Right atrium auricular region (tissue), 2 donors: ENCODE data around the gene SPACA1. TPM values are rescaled to one million over a fixed set of nuclear protein-coding genes. Genes with fewer than 3 reads are reported as not detected.

Source experiments
- DNase-seq: peaks from one replicate; pipeline ENCODE4 v3.0.0-alpha.2; 2019; ENCODE audit warnings: low spot score
- H3K27ac ChIP-seq, 2 donors: fragments of 200-600 bp; sonication (generic); 1 replicate in 1 of 2; 2 replicates in 1 of 2; pipeline ENCODE4 v1.5.1; 2016 to 2019
- H3K27me3 ChIP-seq, 2 donors: fragments of 200-600 bp; sonication (generic); one replicate each; pipeline versions ENCODE4 v1.5.1 to v1.6.0; 2017 to 2019
- H3K36me3 ChIP-seq: fragments of 200-600 bp; sonication (generic); one replicate; pipeline ENCODE4 v1.5.1; 2016
- H3K4me1 ChIP-seq, 2 donors: fragments of 200-600 bp; sonication (generic); one replicate each; pipeline versions ENCODE4 v1.5.1 to v1.6.0; 2017 to 2019
- H3K4me3 ChIP-seq, 2 donors: fragments of 200-600 bp; sonication (generic); 1 replicate in 1 of 2; 2 replicates in 1 of 2; pipeline ENCODE4 v1.5.1; 2017 to 2019; ENCODE audit warnings: mild to moderate bottlenecking in 1 of 2, moderate library complexity in 1 of 2
- H3K9me3 ChIP-seq, 2 donors: fragments of 200-600 bp; sonication (generic); one replicate each; pipeline ENCODE4 v1.5.1; 2019
- total RNA-seq, 2 donors: library from RNA; depleted of rRNA; stranded (reverse); fragments of >200 nt; gene quantifications; one replicate each; pipeline ENCODE4 v1.1.0, GENCODE V29; 2016
- TF ChIP-seq, protein P1 (sequence below), 2 donors: fragments of 200-600 bp; sonication (generic); IDR thresholded peaks; one replicate each; pipeline ENCODE4 v1.5.1; 2019; ENCODE audit warnings: antibody characterized with exemption in 2 of 2

The SPACA1 gene
- total RNA-seq, 2 donors from 2014 or later: not detected

- Histone ChIP-seq H3K27ac (no peak overlapping the region), H3K4me1 (no peaks in the 10 kb centered on the region), H3K9me3 (no peaks in the 10 kb centered on the region), H3K36me3 (no peaks in the 10 kb centered on the region), H3K27me3 (no peaks in the 10 kb centered on the region), H3K4me3 (no peak overlapping the region)
- TF ChIP-seq, protein P1, sequence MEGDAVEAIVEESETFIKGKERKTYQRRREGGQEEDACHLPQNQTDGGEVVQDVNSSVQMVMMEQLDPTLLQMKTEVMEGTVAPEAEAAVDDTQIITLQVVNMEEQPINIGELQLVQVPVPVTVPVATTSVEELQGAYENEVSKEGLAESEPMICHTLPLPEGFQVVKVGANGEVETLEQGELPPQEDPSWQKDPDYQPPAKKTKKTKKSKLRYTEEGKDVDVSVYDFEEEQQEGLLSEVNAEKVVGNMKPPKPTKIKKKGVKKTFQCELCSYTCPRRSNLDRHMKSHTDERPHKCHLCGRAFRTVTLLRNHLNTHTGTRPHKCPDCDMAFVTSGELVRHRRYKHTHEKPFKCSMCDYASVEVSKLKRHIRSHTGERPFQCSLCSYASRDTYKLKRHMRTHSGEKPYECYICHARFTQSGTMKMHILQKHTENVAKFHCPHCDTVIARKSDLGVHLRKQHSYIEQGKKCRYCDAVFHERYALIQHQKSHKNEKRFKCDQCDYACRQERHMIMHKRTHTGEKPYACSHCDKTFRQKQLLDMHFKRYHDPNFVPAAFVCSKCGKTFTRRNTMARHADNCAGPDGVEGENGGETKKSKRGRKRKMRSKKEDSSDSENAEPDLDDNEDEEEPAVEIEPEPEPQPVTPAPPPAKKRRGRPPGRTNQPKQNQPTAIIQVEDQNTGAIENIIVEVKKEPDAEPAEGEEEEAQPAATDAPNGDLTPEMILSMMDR (IDR thresholded peaks at IDR 0.05): no peak
- DNase-seq: no peak
Observed at GRCh38 chr6:88107241-88107640, 59.6 kb downstream of the SPACA1 start.

DNA sequence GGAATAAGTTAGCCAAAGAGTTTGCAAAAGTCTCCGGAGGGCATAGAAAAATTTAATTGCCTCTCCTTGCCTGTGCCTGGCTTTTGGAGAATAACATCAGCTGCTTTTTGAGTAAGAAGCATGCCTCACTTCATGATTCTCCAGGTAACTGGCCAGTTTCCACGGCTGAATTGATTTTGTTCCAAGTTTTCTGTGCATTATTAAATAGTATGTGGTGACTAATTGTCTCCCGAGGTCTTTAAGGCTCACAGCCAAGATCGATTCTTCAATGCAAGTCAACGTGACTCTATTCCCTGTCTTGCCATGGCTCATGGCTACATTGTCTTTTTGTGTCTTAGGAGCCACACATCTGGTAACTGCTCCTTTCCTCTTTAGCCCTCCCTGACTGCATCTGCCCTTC, 64.3 kb downstream of the SPACA1 start:
- H3K27ac ChIP-seq: no peak overlapping the region
- no peaks in the 10 kb centered on the region for H3K4me1 ChIP-seq
- no peak for DNase-seq
- TF ChIP-seq, protein P1 (IDR thresholded peaks at IDR 0.05): no peak
- no peaks in the 10 kb centered on the region for H3K27me3 ChIP-seq
- H3K9me3 ChIP-seq: no peaks in the 10 kb centered on the region
- H3K4me3 ChIP-seq: no peak overlapping the region
- H3K36me3 ChIP-seq: no peaks in the 10 kb centered on the region

- Histone ChIP-seq H3K4me3 (no peak overlapping the region), H3K36me3 (no peaks in the 10 kb centered on the region), H3K27me3 (no peaks in the 10 kb centered on the region), H3K4me1 (no peaks in the 10 kb centered on the region), H3K27ac (no peak overlapping the region), H3K9me3 (no peaks in the 10 kb centered on the region)
- TF ChIP-seq, protein P1 (IDR thresholded peaks at IDR 0.05): no peak
- no peak for DNase-seq
Observed at GRCh38 chr6:88114838-88115237, 67.2 kb downstream of the SPACA1 start.

GRCh38 chr6:88115307-88115706, 67.7 kb downstream of the SPACA1 start:
- H3K27me3 ChIP-seq: no peaks in the 10 kb centered on the region
- H3K4me1 ChIP-seq: no peaks in the 10 kb centered on the region
- TF ChIP-seq, protein P1 (IDR thresholded peaks at IDR 0.05): no peak
- H3K27ac ChIP-seq: no peak overlapping the region
- no peaks in the 10 kb centered on the region for H3K9me3 ChIP-seq
- no peak overlapping the region for H3K4me3 ChIP-seq
- H3K36me3 ChIP-seq: no peaks in the 10 kb centered on the region
- DNase-seq: no peak

- H3K36me3 ChIP-seq: no peaks in the 10 kb centered on the region
- H3K4me1 ChIP-seq: no peaks in the 10 kb centered on the region
- H3K27me3 ChIP-seq: no peaks in the 10 kb centered on the region
- H3K9me3 ChIP-seq: no peaks in the 10 kb centered on the region
- no peak for DNase-seq
- TF ChIP-seq, protein P1 (IDR thresholded peaks at IDR 0.05): no peak
- no peak overlapping the region for H3K4me3 ChIP-seq
- no peak overlapping the region for H3K27ac ChIP-seq
Observed at GRCh38 chr6:88116276-88116675, 68.6 kb downstream of the SPACA1 start.

Other genes with a start within 250 kb of the SPACA1 start
- 1 to 10 TPM; 1.3 to 1.7 TPM for gene CNR1, start 118.5 kb downstream of the SPACA1 start, total RNA-seq